Occipital lobe (tissue), 2 donors: Measurements from ENCODE around the gene ASB13. TPM values are rescaled to one million over a fixed set of nuclear protein-coding genes. Genes with fewer than 3 reads are reported as not detected.
"Not testable (repeated sequence)": the region's sequence is repeated elsewhere in the genome, so short reads cannot be mapped to it uniquely, and the experiment has no call there.

Experiments used
- DNase-seq: peaks from one replicate; lab custom pipeline; 2025; lab: John Stamatoyannopoulos, UW
- total RNA-seq: library from RNA; depleted of rRNA; stranded (reverse); fragments of >200 nt; gene quantifications from one replicate; pipeline ENCODE4 v1.2.3, GENCODE V29; 2014

ASB13 gene
- total RNA-seq, 1 donor from 2014 or later, result 14.2 TPM

- DNase-seq, result no peak
These were observed 59.5 kb downstream of the ASB13 start for GRCh38 chr10:5606864-5607263.

GRCh38 chr10:5606321-5606720 is 60.1 kb downstream of the ASB13 start:
- DNase-seq, result no peak

- no peak for DNase-seq
These were observed 61.4 kb downstream of the ASB13 start for GRCh38 chr10:5604961-5605360.

GRCh38 chr10:5604236-5604925 is 62.0 kb downstream of the ASB13 start:
- DNase-seq, result no peak

GRCh38 chr10:5603848-5604170 is 62.6 kb downstream of the ASB13 start:
- DNase-seq, result no peak

- DNase-seq, result peak; percentile 3
These were observed 63.1 kb downstream of the ASB13 start for GRCh38 chr10:5603091-5603847.

GRCh38 chr10:5601826-5602495 is 64.4 kb downstream of the ASB13 start:
- DNase-seq, result no peak

GRCh38 chr10:5600908-5601307 is 65.5 kb downstream of the ASB13 start:
- no peak for DNase-seq

GRCh38 chr10:5599613-5600520 is 66.5 kb downstream of the ASB13 start:
- DNase-seq, result no peak

- no peak for DNase-seq
These were observed 68.2 kb downstream of the ASB13 start for GRCh38 chr10:5598085-5598690.

- DNase-seq, result no peak
These were observed 69.6 kb downstream of the ASB13 start for GRCh38 chr10:5596611-5597341.

- DNase-seq, result no peak
These were observed 70.4 kb downstream of the ASB13 start for GRCh38 chr10:5595994-5596471.

- DNase-seq, result no peak
These were observed 70.8 kb downstream of the ASB13 start for GRCh38 chr10:5595591-5595990.

- no peak for DNase-seq
These were observed 71.3 kb downstream of the ASB13 start for GRCh38 chr10:5595095-5595494.

GRCh38 chr10:5594271-5595049 is 71.9 kb downstream of the ASB13 start:
- DNase-seq, result no peak

- DNase-seq, result not testable (repeated sequence)
These were observed 73.0 kb downstream of the ASB13 start for GRCh38 chr10:5593347-5593746.

GRCh38 chr10:5592070-5592469 is 74.3 kb downstream of the ASB13 start:
- DNase-seq, result no peak

GRCh38 chr10:5591336-5591824 is 75.0 kb downstream of the ASB13 start:
- DNase-seq, result no peak

GRCh38 chr10:5590816-5591215 is 75.6 kb downstream of the ASB13 start:
- DNase-seq, result no peak
